NB4 (cell line): ENCODE data around the gene ADAMTS2.

Experiments used
- MYC ChIP-seq: IDR thresholded peaks from 2 replicates; pipeline ENCODE4 v1.6.1; 2011; ENCODE audit warnings: low read depth, low read length
- POLR2A ChIP-seq: IDR thresholded peaks from 2 replicates; pipeline ENCODE4 v1.6.1; 2011; ENCODE audit warnings: mild to moderate bottlenecking; ENCODE audit not compliant: insufficient read length; ENCODE audit errors: extremely low read depth
- TF ChIP-seq, protein P1 (sequence below): IDR thresholded peaks from one replicate; pipeline ENCODE4 v1.5.1; 2012; ENCODE audit warnings: low read depth, low read length
- TF ChIP-seq, protein P2 (sequence below): IDR thresholded peaks from 2 replicates; pipeline ENCODE4 v1.6.1; 2011; ENCODE audit warnings: low read depth, low read length

DNA sequence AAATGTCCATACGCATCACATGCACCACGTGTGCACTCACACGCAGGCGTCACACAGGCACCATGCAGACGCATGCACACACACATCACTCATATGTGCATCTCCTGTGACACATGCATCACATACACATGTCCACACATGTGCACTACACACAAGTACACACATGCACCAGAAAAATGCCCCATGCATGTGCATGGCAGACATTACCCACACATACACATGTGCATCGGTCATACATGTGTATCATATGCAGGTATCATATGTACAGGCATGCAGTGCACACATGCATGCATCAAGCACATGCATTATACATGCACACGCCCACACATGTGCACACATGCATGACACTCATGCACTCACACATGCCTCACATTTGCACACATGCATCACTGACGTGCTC, 26.1 kb downstream of the ADAMTS2 start:
- TF ChIP-seq, protein P1, sequence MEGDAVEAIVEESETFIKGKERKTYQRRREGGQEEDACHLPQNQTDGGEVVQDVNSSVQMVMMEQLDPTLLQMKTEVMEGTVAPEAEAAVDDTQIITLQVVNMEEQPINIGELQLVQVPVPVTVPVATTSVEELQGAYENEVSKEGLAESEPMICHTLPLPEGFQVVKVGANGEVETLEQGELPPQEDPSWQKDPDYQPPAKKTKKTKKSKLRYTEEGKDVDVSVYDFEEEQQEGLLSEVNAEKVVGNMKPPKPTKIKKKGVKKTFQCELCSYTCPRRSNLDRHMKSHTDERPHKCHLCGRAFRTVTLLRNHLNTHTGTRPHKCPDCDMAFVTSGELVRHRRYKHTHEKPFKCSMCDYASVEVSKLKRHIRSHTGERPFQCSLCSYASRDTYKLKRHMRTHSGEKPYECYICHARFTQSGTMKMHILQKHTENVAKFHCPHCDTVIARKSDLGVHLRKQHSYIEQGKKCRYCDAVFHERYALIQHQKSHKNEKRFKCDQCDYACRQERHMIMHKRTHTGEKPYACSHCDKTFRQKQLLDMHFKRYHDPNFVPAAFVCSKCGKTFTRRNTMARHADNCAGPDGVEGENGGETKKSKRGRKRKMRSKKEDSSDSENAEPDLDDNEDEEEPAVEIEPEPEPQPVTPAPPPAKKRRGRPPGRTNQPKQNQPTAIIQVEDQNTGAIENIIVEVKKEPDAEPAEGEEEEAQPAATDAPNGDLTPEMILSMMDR, result no peak
- TF ChIP-seq POLR2A, result no peak
- TF ChIP-seq, protein P2, sequence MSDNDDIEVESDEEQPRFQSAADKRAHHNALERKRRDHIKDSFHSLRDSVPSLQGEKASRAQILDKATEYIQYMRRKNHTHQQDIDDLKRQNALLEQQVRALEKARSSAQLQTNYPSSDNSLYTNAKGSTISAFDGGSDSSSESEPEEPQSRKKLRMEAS, result no peak
- TF ChIP-seq MYC, result no peak
